SH-SY5Y (cell line): ENCODE data around the gene FSTL4.

Source experiments
- GATA2 ChIP-seq: IDR thresholded peaks from 2 replicates; pipeline ENCODE4 v1.6.1; 2011; ENCODE audit warnings: mild to moderate bottlenecking, low read depth, low read length
- GATA3 ChIP-seq: IDR thresholded peaks from 2 replicates; pipeline ENCODE4 v1.6.1; 2011; ENCODE audit warnings: low read depth, mild to moderate bottlenecking, low read length, moderate library complexity

DNA sequence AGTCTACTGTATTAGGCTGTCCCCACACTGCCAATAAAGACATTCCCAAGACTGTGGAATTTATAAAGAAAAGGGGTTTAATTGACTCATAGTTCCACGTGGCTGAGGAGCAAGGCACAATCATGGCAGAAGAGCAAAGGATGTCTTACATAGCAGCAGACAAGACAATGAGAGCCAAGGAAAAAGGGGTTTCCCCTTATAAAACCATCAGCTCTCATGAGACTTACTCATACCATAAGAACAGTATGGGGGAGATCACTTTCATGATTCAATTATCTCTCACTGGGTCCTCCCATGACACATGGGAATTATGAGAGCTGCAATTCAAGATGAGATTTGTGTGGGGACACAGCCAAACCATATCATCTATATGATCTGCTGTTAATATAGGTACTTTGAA is 14.8 kb upstream of the FSTL4 start:
- TF ChIP-seq GATA3 = no peak
- TF ChIP-seq GATA2 = no peak
